Fibroblast of lung (primary cell): Measurements from ENCODE around the gene TBATA. TPM values are rescaled to one million over a fixed set of nuclear protein-coding genes. Genes with fewer than 3 reads are reported as not detected.

Experiments used
- DNase-seq, 2 donors: peaks; one replicate each; pipeline versions ENCODE4 v3.0.0 to v3.0.0-alpha.2; 2010; ENCODE audit warnings: low read depth in 2 of 2
- H2AFZ ChIP-seq: 2 replicates; pipeline ENCODE4 v1.5.1; 2012; ENCODE audit warnings: low read length, control low read depth, inconsistent platforms
- H3K27ac ChIP-seq: 2 replicates; pipeline ENCODE4 v1.5.1; 2011; ENCODE audit warnings: low read length, control low read depth; ENCODE audit not compliant: insufficient read depth
- H3K27me3 ChIP-seq: 2 replicates; pipeline ENCODE4 v1.5.1; 2011; ENCODE audit warnings: mild to moderate bottlenecking, low read length; ENCODE audit not compliant: control insufficient read depth, insufficient read depth
- H3K36me3 ChIP-seq: 2 replicates; pipeline ENCODE4 v1.5.1; 2011; ENCODE audit warnings: low read length; ENCODE audit not compliant: control insufficient read depth, insufficient read depth
- H3K4me1 ChIP-seq: 2 replicates; pipeline ENCODE4 v1.5.1; 2011; ENCODE audit warnings: low read length; ENCODE audit not compliant: control insufficient read depth, insufficient read depth; ENCODE audit errors: extremely low read depth
- H3K4me2 ChIP-seq: 2 replicates; pipeline ENCODE4 v1.5.1; 2011; ENCODE audit warnings: low read length, control low read depth; ENCODE audit not compliant: insufficient read depth; ENCODE audit errors: extremely low read depth
- H3K4me3 ChIP-seq, 4 experiments: fragments of 200-600 bp in 1 of 4; sonication (generic) in 1 of 4; replicated peaks in 1 of 4; 2 replicates each; pipeline ENCODE4 v1.5.1; 2011 to 2016; ENCODE audit warnings: low read length in 4 of 4, low read depth in 3 of 4, mild to moderate bottlenecking in 3 of 4, control low read depth in 2 of 4, inconsistent platforms in 1 of 4, mixed read lengths in 1 of 4; ENCODE audit not compliant: insufficient read depth in 1 of 4; ENCODE audit errors: control extremely low read depth in 1 of 4
- H3K79me2 ChIP-seq: 2 replicates; pipeline ENCODE4 v1.5.1; 2012; ENCODE audit warnings: mild to moderate bottlenecking, low read length, inconsistent platforms; ENCODE audit not compliant: control insufficient read depth, insufficient read depth
- H3K9ac ChIP-seq: 2 replicates; pipeline ENCODE4 v1.5.1; 2011; ENCODE audit warnings: mild to moderate bottlenecking, low read length, control low read depth; ENCODE audit not compliant: insufficient read depth
- H3K9me3 ChIP-seq: 2 replicates; pipeline ENCODE4 v1.5.1; 2012; ENCODE audit warnings: low read depth, low read length; ENCODE audit not compliant: control insufficient read depth, insufficient read depth
- H4K20me1 ChIP-seq: 2 replicates; pipeline ENCODE4 v1.5.1; 2011; ENCODE audit warnings: low read length; ENCODE audit not compliant: control insufficient read depth, insufficient read depth; ENCODE audit errors: extremely low read depth
- CTCF ChIP-seq, 2 donors: IDR thresholded peaks in 1 of 2; conservative IDR thresholded peaks in 1 of 2; 1 replicate in 1 of 2; 2 replicates in 1 of 2; pipeline ENCODE4 v1.5.1; 2011 to 2012; ENCODE audit warnings: low read length in 2 of 2, control low read depth in 1 of 2, inconsistent platforms in 1 of 2, low read depth in 1 of 2, mild to moderate bottlenecking in 1 of 2
- EZH2 ChIP-seq: IDR thresholded peaks from 2 replicates; pipeline ENCODE4 v1.5.1; 2012; ENCODE audit warnings: low read length, control low read depth, mild to moderate bottlenecking; ENCODE audit errors: missing control alignments
- polyA plus RNA-seq, 2 donors: library from polyadenylated mRNA; depleted of rRNA in 1 of 2; stranded (reverse) in 1 of 2; unstranded in 1 of 2; fragments of >200 nt; gene quantifications; 2 replicates each; pipeline ENCODE4 v1.2.1, GENCODE V29; 2011 to 2012; ENCODE audit warnings: missing spikeins in 1 of 2
- total RNA-seq: library from RNA; depleted of rRNA; stranded (reverse); fragments of >200 nt; gene quantifications from 2 replicates; pipeline ENCODE4 v1.2.1, GENCODE V29; 2014

Gene TBATA
- total and polyA plus RNA-seq, 2 donors (not counting 1 experiment from before 2014, with no cell fraction given): not detected

DNA sequence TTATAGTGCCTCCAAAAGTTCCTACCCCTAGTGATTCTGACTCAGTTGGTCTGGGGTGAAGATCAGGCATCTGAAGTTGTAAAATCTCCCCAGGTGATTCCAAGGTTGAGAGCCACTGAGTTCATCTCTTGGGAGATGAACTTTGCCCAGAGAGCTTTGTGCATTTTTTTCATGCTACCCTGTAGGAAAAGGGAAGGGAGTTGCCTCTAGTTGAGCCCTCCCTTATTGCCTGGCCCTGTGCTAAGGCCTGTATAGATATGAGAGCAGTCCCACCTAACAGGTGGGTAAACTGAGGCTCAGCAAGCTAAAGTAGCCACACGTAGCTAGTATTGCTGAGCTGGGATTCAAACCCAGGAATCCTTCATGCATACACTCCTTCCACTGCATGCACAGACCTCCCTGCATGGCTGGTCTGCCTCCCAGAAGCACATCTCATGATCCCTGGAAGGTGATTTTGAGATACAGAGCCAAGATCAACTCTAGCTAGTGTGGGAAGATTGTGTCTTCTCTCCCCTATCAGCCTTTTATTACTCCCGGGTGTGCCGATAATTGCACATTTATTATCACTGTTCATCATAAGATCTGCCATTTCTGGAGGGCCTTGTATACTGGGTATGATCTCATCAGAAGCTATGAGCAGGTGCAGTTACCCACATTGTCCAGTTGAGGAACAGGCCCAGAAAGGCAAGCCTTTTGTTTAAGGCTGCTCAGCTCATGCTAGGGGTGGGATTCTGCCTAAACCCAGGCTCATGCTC lies 47.0 kb downstream of the TBATA start:
- H3K27me3 ChIP-seq: no peaks in the 10 kb centered on the region
- TF ChIP-seq CTCF (conservative IDR thresholded peaks at IDR 0.05 in 1 of 2, IDR thresholded peaks at IDR 0.05 in 1 of 2; ENCODE audit: low read depth in 1 of 2, low read length in 2 of 2) (no peak), EZH2 (no peak)
- no peak for DNase-seq

DNA sequence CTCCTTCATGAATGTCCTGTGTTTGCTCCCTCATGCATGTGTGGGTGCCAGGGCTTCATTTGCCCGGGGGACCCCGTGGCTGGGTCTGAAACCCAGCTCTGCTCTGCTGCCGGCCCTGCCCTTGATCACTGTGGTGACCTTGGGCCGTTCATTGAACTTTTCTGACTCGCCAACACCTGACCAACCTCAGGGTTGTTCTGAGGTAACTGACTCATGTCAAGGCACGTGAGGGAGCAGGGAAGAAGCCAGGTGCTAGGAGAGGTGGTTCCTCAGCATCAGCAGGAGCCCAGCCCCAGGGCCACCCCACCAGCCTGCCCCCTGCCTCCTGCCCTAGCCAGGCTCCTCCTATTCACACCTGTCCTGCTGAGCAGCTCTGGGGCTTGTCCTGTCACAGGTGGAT lies 47.9 kb downstream of the TBATA start:
- Histone ChIP-seq H4K20me1 (no peaks in the 10 kb centered on the region), H3K79me2 (no peaks in the 10 kb centered on the region), H3K27ac (no peak overlapping the region), H2AFZ (no peak overlapping the region), H3K4me2 (no peak overlapping the region), H3K4me1 (no peaks in the 10 kb centered on the region), H3K4me3 (no peak overlapping the region), H3K9ac (no peak overlapping the region), H3K27me3 (no peaks in the 10 kb centered on the region), H3K9me3 (no peaks in the 10 kb centered on the region), H3K36me3 (no peaks in the 10 kb centered on the region)
- no peak for TF ChIP-seq CTCF (conservative IDR thresholded peaks at IDR 0.05 in 1 of 2, IDR thresholded peaks at IDR 0.05 in 1 of 2; ENCODE audit: low read depth in 1 of 2, low read length in 2 of 2)
- TF ChIP-seq EZH2: no peak
- no peak for DNase-seq

More for the DNA sequence above, 47.0 kb downstream of the TBATA start:
- Histone ChIP-seq H3K36me3 (no peaks in the 10 kb centered on the region), H4K20me1 (no peaks in the 10 kb centered on the region), H3K4me3 (no peak overlapping the region), H3K4me1 (no peaks in the 10 kb centered on the region), H2AFZ (no peak overlapping the region), H3K9ac (no peak overlapping the region), H3K27ac (no peak overlapping the region), H3K4me2 (no peak overlapping the region), H3K9me3 (no peaks in the 10 kb centered on the region), H3K79me2 (no peaks in the 10 kb centered on the region)

DNA sequence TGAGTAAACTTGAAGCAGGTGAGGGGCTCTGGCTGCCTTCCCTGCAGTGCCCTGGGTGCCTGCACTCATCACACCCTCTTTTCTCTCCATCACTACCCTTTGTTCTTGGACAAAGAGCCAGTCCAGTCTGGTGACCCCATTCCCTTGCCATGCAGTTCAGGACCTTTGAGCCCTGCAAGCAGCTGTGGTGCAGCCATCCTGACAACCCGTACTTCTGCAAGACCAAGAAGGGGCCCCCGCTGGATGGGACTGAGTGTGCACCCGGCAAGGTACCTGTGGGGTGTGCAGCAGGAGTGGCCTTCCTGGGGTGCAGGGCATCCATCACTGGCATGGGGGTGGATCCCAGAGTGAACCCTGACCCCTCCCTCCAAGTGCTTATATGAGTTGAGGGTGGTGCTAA lies 48.7 kb downstream of the TBATA start:
- Histone ChIP-seq H3K4me3 (no peak overlapping the region), H3K36me3 (no peaks in the 10 kb centered on the region), H3K4me1 (no peaks in the 10 kb centered on the region), H3K27me3 (no peaks in the 10 kb centered on the region), H3K27ac (no peak overlapping the region), H2AFZ (no peak overlapping the region), H3K9me3 (no peaks in the 10 kb centered on the region), H3K9ac (no peak overlapping the region), H3K4me2 (no peak overlapping the region), H3K79me2 (no peaks in the 10 kb centered on the region), H4K20me1 (no peaks in the 10 kb centered on the region)
- DNase-seq: no peak
- TF ChIP-seq CTCF (conservative IDR thresholded peaks at IDR 0.05 in 1 of 2, IDR thresholded peaks at IDR 0.05 in 1 of 2; ENCODE audit: low read depth in 1 of 2, low read length in 2 of 2) (no peak), EZH2 (no peak)
